SK-N-SH (cell line): ENCODE measurements around the gene ARHGAP23. TPM values are rescaled to one million over a fixed set of nuclear protein-coding genes. Genes with fewer than 3 reads are reported as not detected.

Experiments
- CTCF ChIA-PET: fragments of 300-600, 350-600 bp; formaldehyde crosslinking; extraction: SDS; loops from one replicate; lab custom pipeline; 2021; lab: Yijun Ruan, JAX
- POLR2A ChIA-PET: fragments of 350-600 bp; sonication (Branson Sonifier 250); formaldehyde crosslinking; extraction: SDS; loops from one replicate; lab custom pipeline; 2020; ENCODE audit warnings: antibody characterized with exemption, inconsistent platforms; lab: Yijun Ruan, JAX
- DNase-seq: peaks from one replicate; pipeline ENCODE4 v3.0.0; 2012
- H2AFZ ChIP-seq: fragments of 200-600 bp; sonication (generic); 2 replicates; pipeline ENCODE4 v1.8.1; 2016; ENCODE audit warnings: antibody characterized with exemption, mild to moderate bottlenecking, low read depth
- H3F3A ChIP-seq: fragments of 200-600 bp; sonication (generic); replicated peaks from 2 replicates; pipeline ENCODE3; 2016; ENCODE audit warnings: antibody characterized with exemption, mild to moderate bottlenecking; ENCODE audit not compliant: insufficient read depth
- H3K27ac ChIP-seq, 2 experiments: fragments of 200-500 bp in 1 of 2; fragments of 200-600 bp in 1 of 2; sonication (Bioruptor generic) in 1 of 2; sonication (generic), shearing (Covaris generic) in 1 of 2; 2 replicates each; pipeline versions ENCODE4 v1.5.1 to v1.6.1; 2014 to 2016; ENCODE audit warnings: low read depth in 2 of 2, inconsistent platforms in 1 of 2, low read length in 1 of 2, mild to moderate bottlenecking in 1 of 2, mixed read lengths in 1 of 2
- H3K27me3 ChIP-seq: fragments of 200-600 bp; sonication (generic), shearing (Covaris generic); 2 replicates; pipeline ENCODE4 v1.6.1; 2016; ENCODE audit warnings: mixed run types; ENCODE audit not compliant: insufficient read depth
- H3K36me3 ChIP-seq, 2 experiments: fragments of 200-500 bp in 1 of 2; fragments of 200-600 bp in 1 of 2; sonication (Bioruptor generic) in 1 of 2; sonication (generic) in 1 of 2; replicated peaks in 1 of 2; 2 replicates each; pipeline versions ENCODE3 to v1.5.1; 2014 to 2016; ENCODE audit warnings: low read length in 1 of 2, mild to moderate bottlenecking in 1 of 2; ENCODE audit not compliant: insufficient read depth in 2 of 2, control insufficient read depth in 1 of 2
- H3K4me1 ChIP-seq, 2 experiments: fragments of 200-500 bp in 1 of 2; fragments of 200-600 bp in 1 of 2; sonication (Bioruptor generic) in 1 of 2; sonication (generic), shearing (Covaris generic) in 1 of 2; 2 replicates each; pipeline versions ENCODE4 v1.5.1 to v1.6.1; 2014 to 2016; ENCODE audit warnings: low read depth in 1 of 2, low read length in 1 of 2, mixed run types in 1 of 2; ENCODE audit not compliant: insufficient read depth in 2 of 2, control insufficient read depth in 1 of 2
- H3K4me2 ChIP-seq: fragments of 200-600 bp; sonication (generic), shearing (Covaris generic); 2 replicates; pipeline ENCODE4 v1.6.1; 2017; ENCODE audit warnings: mixed run types
- H3K4me3 ChIP-seq, 2 experiments: fragments of 200-500 bp in 1 of 2; fragments of 200-600 bp in 1 of 2; sonication (Bioruptor generic) in 1 of 2; sonication (generic), shearing (Covaris generic) in 1 of 2; 2 replicates each; pipeline versions ENCODE4 v1.5.1 to v1.8.1; 2014 to 2016; ENCODE audit warnings: low read depth in 2 of 2, inconsistent platforms in 1 of 2, low read length in 1 of 2, mild to moderate bottlenecking in 1 of 2, mixed read lengths in 1 of 2, moderate library complexity in 1 of 2
- H3K79me2 ChIP-seq: fragments of 200-600 bp; sonication (generic); 2 replicates; pipeline ENCODE4 v1.8.1; 2017; ENCODE audit warnings: mild to moderate bottlenecking; ENCODE audit not compliant: insufficient read depth
- H3K9ac ChIP-seq: fragments of 200-600 bp; sonication (generic); 2 replicates; pipeline ENCODE4 v1.6.1; 2017; ENCODE audit warnings: mixed run types
- H3K9me2 ChIP-seq: fragments of 200-600 bp; sonication (generic); 2 replicates; pipeline ENCODE4 v1.6.1; 2017; ENCODE audit warnings: mixed run types
- H3K9me3 ChIP-seq: fragments of 200-600 bp; sonication (generic); 2 replicates; pipeline ENCODE4 v1.6.1; 2017; ENCODE audit warnings: mixed run types, mild to moderate bottlenecking, moderate library complexity
- H4K20me1 ChIP-seq: fragments of 200-600 bp; sonication (generic); 2 replicates; pipeline ENCODE4 v1.6.1; 2017; ENCODE audit warnings: mild to moderate bottlenecking, mixed run types; ENCODE audit not compliant: insufficient read depth
- CHD2 ChIP-seq: fragments of 150-350 bp; IDR thresholded peaks from 2 replicates; pipeline ENCODE4 v1.6.1; 2018; ENCODE audit warnings: low read length; ENCODE audit not compliant: partially characterized antibody
- CTCF ChIP-seq: fragments of 200-600 bp; sonication (generic); IDR thresholded peaks from 2 replicates; pipeline ENCODE4 v1.6.1; 2017; ENCODE audit warnings: antibody characterized with exemption, mild to moderate bottlenecking, moderate library complexity
- EP300 ChIP-seq, 2 experiments: IDR thresholded peaks; 2 replicates each; pipeline versions ENCODE4 v1.4.0 to v1.6.1; 2012; ENCODE audit warnings: borderline replicate concordance in 1 of 2, low read depth in 1 of 2, low read length in 1 of 2
- EZH2phosphoT487 ChIP-seq: fragments of 200-600 bp; sonication (generic); IDR thresholded peaks from 2 replicates; pipeline ENCODE4 v1.6.1; 2017; ENCODE audit warnings: low read depth, mixed run types, mild to moderate bottlenecking, antibody characterized with exemption, moderate library complexity, borderline replicate concordance
- FOSL2 ChIP-seq: IDR thresholded peaks from 2 replicates; pipeline ENCODE4 v1.4.0; 2012; ENCODE audit warnings: low read depth, mild to moderate bottlenecking, moderate library complexity, borderline replicate concordance
- FOXJ3 ChIP-seq: sonication (generic); formaldehyde crosslinking; IDR thresholded peaks from 2 replicates; pipeline ENCODE4 v1.5.1; 2020; ENCODE audit warnings: mild to moderate bottlenecking, missing genetic modification reagents
- GABPA ChIP-seq: IDR thresholded peaks from 2 replicates; pipeline ENCODE4 v1.4.0; 2012; ENCODE audit warnings: low read depth, mild to moderate bottlenecking
- JUND ChIP-seq: IDR thresholded peaks from 2 replicates; pipeline ENCODE4 v1.4.0; 2012
- MAX ChIP-seq: IDR thresholded peaks from 2 replicates; pipeline ENCODE4 v1.4.0; 2012; ENCODE audit warnings: low read depth
- NFIC ChIP-seq: IDR thresholded peaks from 2 replicates; pipeline ENCODE4 v1.4.0; 2012; ENCODE audit warnings: borderline replicate concordance
- NRF1 ChIP-seq: IDR thresholded peaks from 2 replicates; pipeline ENCODE4 v1.6.1; 2012; ENCODE audit warnings: low read depth, mild to moderate bottlenecking, low read length
- PBX3 ChIP-seq: IDR thresholded peaks from 2 replicates; pipeline ENCODE4; 2012
- RAD21 ChIP-seq: IDR thresholded peaks from 2 replicates; pipeline ENCODE4 v1.6.1; 2012; ENCODE audit warnings: mild to moderate bottlenecking, low read length
- REST ChIP-seq: IDR thresholded peaks from 2 replicates; pipeline ENCODE4 v1.6.1; 2012; ENCODE audit warnings: mild to moderate bottlenecking, low read depth, low read length, moderate library complexity
- RXRA ChIP-seq: IDR thresholded peaks from 2 replicates; pipeline ENCODE4 v1.4.0; 2012; ENCODE audit warnings: low read depth, mild to moderate bottlenecking, borderline replicate concordance
- SIN3A ChIP-seq: IDR thresholded peaks from 2 replicates; pipeline ENCODE4 v1.6.1; 2012; ENCODE audit warnings: low read depth, mild to moderate bottlenecking, low read length, moderate library complexity, borderline replicate concordance
- TAF1 ChIP-seq: IDR thresholded peaks from 2 replicates; pipeline ENCODE4 v1.6.1; 2012; ENCODE audit warnings: low read depth, mild to moderate bottlenecking, low read length, moderate library complexity, borderline replicate concordance
- TCF12 ChIP-seq: IDR thresholded peaks from 2 replicates; pipeline ENCODE4 v1.4.0; 2012
- TEAD4 ChIP-seq: IDR thresholded peaks from 2 replicates; pipeline ENCODE4 v1.4.0; 2012; ENCODE audit warnings: mild to moderate bottlenecking, borderline replicate concordance; ENCODE audit not compliant: insufficient read depth
- WGBS: methylation state at CpG from one replicate; pipeline ENCODE4 v1.1.6; 2017; ENCODE audit warnings: low lambda C conversion rate; 5-methylcytosine and 5-hydroxymethylcytosine counted together
- polyA plus RNA-seq, 3 experiments: library from polyadenylated mRNA; depleted of rRNA; stranded (reverse); fragments of >200 nt; gene quantifications; 2 replicates each; pipeline ENCODE4 v1.2.3, GENCODE V29; 2012
- TF ChIP-seq, protein P1 (sequence below): IDR thresholded peaks from 2 replicates; pipeline ENCODE4 v1.4.0; 2012; ENCODE audit warnings: low read depth, borderline replicate concordance
- TF ChIP-seq, protein P2 (sequence below): IDR thresholded peaks from 2 replicates; pipeline ENCODE4 v1.4.0; 2012; ENCODE audit warnings: low read depth, borderline replicate concordance

Gene ARHGAP23
- polyA plus RNA-seq, 1 of the 3 experiments (the other 2 are of a cell fraction) = 19.2 TPM

DNA sequence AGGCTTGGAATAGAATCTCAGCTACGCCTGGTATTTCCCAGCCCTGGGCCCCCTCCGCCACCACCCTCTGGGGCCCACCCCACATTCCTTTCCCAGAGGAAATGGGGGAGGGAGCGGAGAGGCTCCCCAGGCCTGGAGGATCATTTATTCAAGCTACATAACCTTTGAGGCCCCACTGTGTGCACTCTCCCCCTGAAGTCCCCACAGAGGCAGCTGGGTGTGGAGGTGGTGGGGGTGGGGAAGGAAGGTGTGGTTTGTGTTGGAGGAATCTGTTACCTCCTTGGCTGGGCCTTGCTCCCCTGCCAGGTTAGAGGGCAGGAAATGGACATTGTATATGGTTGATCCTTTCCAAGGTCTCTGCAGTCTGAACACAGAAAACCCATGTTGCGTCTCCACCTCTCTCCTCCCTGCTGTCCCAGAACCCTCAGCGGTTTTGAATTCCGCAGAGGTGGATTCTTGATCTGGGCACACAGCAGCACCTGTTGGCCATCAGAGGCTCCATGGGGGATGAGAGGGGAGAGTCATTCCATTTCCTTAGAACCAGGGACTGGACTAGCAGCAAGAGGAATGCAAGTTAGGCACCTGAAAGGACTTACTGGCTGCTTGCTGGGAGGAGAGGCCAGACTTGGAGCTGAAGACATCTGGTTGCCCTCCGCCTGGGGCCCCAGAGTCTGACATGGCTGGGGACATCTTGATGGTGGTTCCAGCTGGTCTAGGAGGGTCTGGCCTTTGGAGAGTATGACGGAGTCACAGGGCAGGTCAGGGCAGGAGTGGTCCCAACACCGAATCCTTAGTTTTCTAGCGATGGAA lies 23.0 kb downstream of the ARHGAP23 start:
- ChIA-PET CTCF (interaction anchor here (0.8 to 3.3 kb wide), 8 partner anchors 7 to 157 kb away, joined by 3 to 14 read pairs (median 5); no protein-coding TSS in a partner anchor), POLR2A (no interaction called here)
- WGBS = 50% methylated on average over 7 of the region's 10 CpGs
- H3K9me3 ChIP-seq = no peaks in the 10 kb centered on the region
- peak overlapping the region; percentile 45; the same call in 1 of the 2 replicates for H3K9ac ChIP-seq
- peaks cover 6% of the 10 kb centered on the region for H3F3A ChIP-seq
- H3K4me3 ChIP-seq = peak overlapping the region; percentile 0 to 20; a peak in 3 of 4 replicates
- peak overlapping the region; percentile 73 for H3K4me2 ChIP-seq
- DNase-seq = no peak
- peak overlapping the region; percentile 74 to 78; a peak in 3 of 4 replicates for H3K27ac ChIP-seq
- H3K4me1 ChIP-seq = peaks cover 41 to 65% of the 10 kb centered on the region in 2 experiments; a peak in 3 of 4 replicates
- H4K20me1 ChIP-seq = peaks cover 17% of the 10 kb centered on the region
- peaks cover 94% of the 10 kb centered on the region for H3K79me2 ChIP-seq
- no peaks in the 10 kb centered on the region for H3K27me3 ChIP-seq
- H3K9me2 ChIP-seq = no peaks in the 10 kb centered on the region
- H3K36me3 ChIP-seq = no peaks in the 10 kb centered on the region
- H2AFZ ChIP-seq = no peak overlapping the region
- TF ChIP-seq, protein P1, sequence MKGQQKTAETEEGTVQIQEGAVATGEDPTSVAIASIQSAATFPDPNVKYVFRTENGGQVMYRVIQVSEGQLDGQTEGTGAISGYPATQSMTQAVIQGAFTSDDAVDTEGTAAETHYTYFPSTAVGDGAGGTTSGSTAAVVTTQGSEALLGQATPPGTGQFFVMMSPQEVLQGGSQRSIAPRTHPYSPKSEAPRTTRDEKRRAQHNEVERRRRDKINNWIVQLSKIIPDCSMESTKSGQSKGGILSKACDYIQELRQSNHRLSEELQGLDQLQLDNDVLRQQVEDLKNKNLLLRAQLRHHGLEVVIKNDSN = no peak
- TF ChIP-seq FOSL2 = peak; percentile 19; the same call in 1 of the 2 replicates
- no peak for TF ChIP-seq RAD21
- no peak for TF ChIP-seq FOXJ3 (CRISPR knock-in tag)
- no peak for TF ChIP-seq SIN3A
- TF ChIP-seq REST = 0 out of 2 replicates have a peak, but pooled peaks have one; percentile 32
- peak; percentile 58 for TF ChIP-seq PBX3
- TF ChIP-seq RXRA = peak; percentile 87; the same call in 1 of the 2 replicates
- TF ChIP-seq GABPA = 0 out of 2 replicates have a peak, but pooled peaks have one; percentile 15
- no peak for TF ChIP-seq EZH2phosphoT487
- no peak for TF ChIP-seq CHD2
- TF ChIP-seq MAX = peak; percentile 70; the same call in 1 of the 2 replicates
- peak in 1 of 2 experiments; percentile 86; a peak in 2 of 4 replicates for TF ChIP-seq EP300 (IDR thresholded peaks at IDR 0.05; ENCODE audit: borderline replicate concordance in 1 of 2, low read depth in 1 of 2, low read length in 1 of 2)
- TF ChIP-seq, protein P2, sequence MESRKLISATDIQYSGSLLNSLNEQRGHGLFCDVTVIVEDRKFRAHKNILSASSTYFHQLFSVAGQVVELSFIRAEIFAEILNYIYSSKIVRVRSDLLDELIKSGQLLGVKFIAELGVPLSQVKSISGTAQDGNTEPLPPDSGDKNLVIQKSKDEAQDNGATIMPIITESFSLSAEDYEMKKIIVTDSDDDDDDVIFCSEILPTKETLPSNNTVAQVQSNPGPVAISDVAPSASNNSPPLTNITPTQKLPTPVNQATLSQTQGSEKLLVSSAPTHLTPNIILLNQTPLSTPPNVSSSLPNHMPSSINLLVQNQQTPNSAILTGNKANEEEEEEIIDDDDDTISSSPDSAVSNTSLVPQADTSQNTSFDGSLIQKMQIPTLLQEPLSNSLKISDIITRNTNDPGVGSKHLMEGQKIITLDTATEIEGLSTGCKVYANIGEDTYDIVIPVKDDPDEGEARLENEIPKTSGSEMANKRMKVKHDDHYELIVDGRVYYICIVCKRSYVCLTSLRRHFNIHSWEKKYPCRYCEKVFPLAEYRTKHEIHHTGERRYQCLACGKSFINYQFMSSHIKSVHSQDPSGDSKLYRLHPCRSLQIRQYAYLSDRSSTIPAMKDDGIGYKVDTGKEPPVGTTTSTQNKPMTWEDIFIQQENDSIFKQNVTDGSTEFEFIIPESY = 0 out of 2 replicates have a peak, but pooled peaks have one; percentile 12
- TF ChIP-seq CTCF = no peak
- peak; percentile 45; the same call in 1 of the 2 replicates for TF ChIP-seq JUND
- TF ChIP-seq TCF12 = peak; percentile 79
- peak; percentile 98 for TF ChIP-seq TEAD4
- TF ChIP-seq TAF1 = no peak
- peak; percentile 67 for TF ChIP-seq NFIC
- TF ChIP-seq NRF1 = no peak
